Measurements from ENCODE around the gene TARDBP.

GRCh38 chr1:11044086-11044848 lies 31.8 kb downstream of the TARDBP start:
- TF ChIP-seq POLR2A (IDR thresholded peaks at IDR 0.05; ENCODE audit: low read depth, low read length) (no peak), POLR2AphosphoS5 (IDR thresholded peaks at IDR 0.05; ENCODE audit: low read depth, low read length) (no peak), TAF1 (IDR thresholded peaks at IDR 0.05; ENCODE audit: low read depth, low read length) (no peak), POU2F2 (IDR thresholded peaks at IDR 0.05; ENCODE audit: low read depth, low read length) (no peak)
